Breast epithelium (tissue), 4 donors: ENCODE measurements around the gene ATP6V0B. TPM values are rescaled to one million over a fixed set of nuclear protein-coding genes. Genes with fewer than 3 reads are reported as not detected.
A peak's percentile ranks its signal among the peaks of the same experiment; 100 is the strongest.

ENCODE experiments used
- DNase-seq, 2 donors: peaks; one replicate each; pipeline ENCODE4 v3.0.0-alpha.2; 2019; ENCODE audit warnings: low spot score in 2 of 2
- H3K27ac ChIP-seq, 2 donors: fragments of 200-600 bp; sonication (generic) in 1 of 2; one replicate each; pipeline ENCODE4 v1.5.1; 2016 to 2019; ENCODE audit warnings: mild to moderate bottlenecking in 1 of 2
- H3K27me3 ChIP-seq, 2 donors: fragments of 200-600 bp; sonication (generic) in 1 of 2; one replicate each; pipeline versions ENCODE4 v1.5.1 to v1.6.0; 2017 to 2019; ENCODE audit warnings: control low read depth in 1 of 2, mild to moderate bottlenecking in 1 of 2
- H3K36me3 ChIP-seq: fragments of 200-600 bp; one replicate; pipeline ENCODE4 v1.5.1; 2019
- H3K4me1 ChIP-seq, 2 donors: fragments of 200-600 bp; sonication (generic); one replicate each; pipeline ENCODE4 v1.5.1; 2016 to 2019; ENCODE audit warnings: control low read depth in 1 of 2
- H3K4me3 ChIP-seq, 3 donors: fragments of 200-600 bp; sonication (generic); 1 replicate in 2 of 3; 2 replicates in 1 of 3; pipeline ENCODE4 v1.5.1; 2016 to 2019; ENCODE audit warnings: mild to moderate bottlenecking in 3 of 3, moderate library complexity in 2 of 3
- H3K9me3 ChIP-seq, 2 donors: fragments of 200-600 bp; sonication (generic) in 1 of 2; one replicate each; pipeline ENCODE4 v1.5.1; 2016 to 2019; ENCODE audit warnings: control low read depth in 1 of 2
- POLR2A ChIP-seq: fragments of 450-650 bp; IDR thresholded peaks from one replicate; pipeline ENCODE4 v1.6.1; 2016; ENCODE audit warnings: antibody characterized with exemption, mild to moderate bottlenecking, moderate library complexity
- POLR2AphosphoS5 ChIP-seq, 3 donors: sonication (generic); formaldehyde crosslinking; IDR thresholded peaks; one replicate each; pipeline ENCODE4 v1.6.1; 2017; ENCODE audit warnings: antibody characterized with exemption in 3 of 3
- intact Hi-C: fragments of 100-400 bp; cut with DNase I; formaldehyde crosslinking; loops from one replicate; pipeline ENCODE4 v1.15.1; 2023; ENCODE audit warnings: low total_unique reads
- total RNA-seq, 3 donors: library from RNA; depleted of rRNA; stranded (reverse); fragments of >200 nt; gene quantifications; one replicate each; pipeline ENCODE4 v1.1.0, GENCODE V29; 2016
- TF ChIP-seq, protein P1 (sequence below), 3 donors: fragments of 450-650 bp; IDR thresholded peaks; one replicate each; pipeline ENCODE4 v1.5.1; 2016 to 2017; ENCODE audit warnings: antibody characterized with exemption in 3 of 3, mild to moderate bottlenecking in 3 of 3, moderate library complexity in 3 of 3

The ATP6V0B gene
- total RNA-seq, 3 donors from 2014 or later = 131 to 156 (median 155) TPM

DNA sequence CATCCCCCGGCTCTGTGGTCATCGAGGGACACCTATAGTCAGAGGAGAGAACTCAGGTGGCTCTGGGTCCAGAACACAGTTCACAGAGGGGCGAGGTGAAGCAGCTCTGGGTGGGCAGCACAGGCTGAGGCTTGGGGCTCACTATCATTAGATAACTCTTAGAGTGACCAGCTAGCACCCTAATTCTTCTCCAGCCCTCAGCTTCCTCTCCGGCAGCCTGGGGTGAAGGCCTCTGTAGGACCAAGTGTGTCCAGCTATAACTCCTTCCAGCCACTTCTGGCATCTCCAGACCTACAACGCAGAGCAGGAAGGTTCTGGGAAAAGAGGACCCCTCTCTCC lies 39.8 kb upstream of the ATP6V0B start:
- H3K27ac ChIP-seq = peak overlapping the region in 1 of 2 donors; percentile 4
- TF ChIP-seq POLR2AphosphoS5 (IDR thresholded peaks at IDR 0.05) = no peak
- TF ChIP-seq, protein P1, sequence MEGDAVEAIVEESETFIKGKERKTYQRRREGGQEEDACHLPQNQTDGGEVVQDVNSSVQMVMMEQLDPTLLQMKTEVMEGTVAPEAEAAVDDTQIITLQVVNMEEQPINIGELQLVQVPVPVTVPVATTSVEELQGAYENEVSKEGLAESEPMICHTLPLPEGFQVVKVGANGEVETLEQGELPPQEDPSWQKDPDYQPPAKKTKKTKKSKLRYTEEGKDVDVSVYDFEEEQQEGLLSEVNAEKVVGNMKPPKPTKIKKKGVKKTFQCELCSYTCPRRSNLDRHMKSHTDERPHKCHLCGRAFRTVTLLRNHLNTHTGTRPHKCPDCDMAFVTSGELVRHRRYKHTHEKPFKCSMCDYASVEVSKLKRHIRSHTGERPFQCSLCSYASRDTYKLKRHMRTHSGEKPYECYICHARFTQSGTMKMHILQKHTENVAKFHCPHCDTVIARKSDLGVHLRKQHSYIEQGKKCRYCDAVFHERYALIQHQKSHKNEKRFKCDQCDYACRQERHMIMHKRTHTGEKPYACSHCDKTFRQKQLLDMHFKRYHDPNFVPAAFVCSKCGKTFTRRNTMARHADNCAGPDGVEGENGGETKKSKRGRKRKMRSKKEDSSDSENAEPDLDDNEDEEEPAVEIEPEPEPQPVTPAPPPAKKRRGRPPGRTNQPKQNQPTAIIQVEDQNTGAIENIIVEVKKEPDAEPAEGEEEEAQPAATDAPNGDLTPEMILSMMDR (IDR thresholded peaks at IDR 0.05) = peak in 1 of 3 donors; percentile 1
- no peak for TF ChIP-seq POLR2A
- no peak for DNase-seq
- H3K4me1 ChIP-seq = no peaks in the 10 kb centered on the region
- no peaks in the 10 kb centered on the region for H3K9me3 ChIP-seq
- H3K27me3 ChIP-seq = no peaks in the 10 kb centered on the region
- H3K4me3 ChIP-seq = no peak overlapping the region
- intact Hi-C loops = loop anchor here (10.0 kb wide), 1 partner anchor 170 kb away; no protein-coding TSS in a partner anchor
- no peaks in the 10 kb centered on the region for H3K36me3 ChIP-seq

DNA sequence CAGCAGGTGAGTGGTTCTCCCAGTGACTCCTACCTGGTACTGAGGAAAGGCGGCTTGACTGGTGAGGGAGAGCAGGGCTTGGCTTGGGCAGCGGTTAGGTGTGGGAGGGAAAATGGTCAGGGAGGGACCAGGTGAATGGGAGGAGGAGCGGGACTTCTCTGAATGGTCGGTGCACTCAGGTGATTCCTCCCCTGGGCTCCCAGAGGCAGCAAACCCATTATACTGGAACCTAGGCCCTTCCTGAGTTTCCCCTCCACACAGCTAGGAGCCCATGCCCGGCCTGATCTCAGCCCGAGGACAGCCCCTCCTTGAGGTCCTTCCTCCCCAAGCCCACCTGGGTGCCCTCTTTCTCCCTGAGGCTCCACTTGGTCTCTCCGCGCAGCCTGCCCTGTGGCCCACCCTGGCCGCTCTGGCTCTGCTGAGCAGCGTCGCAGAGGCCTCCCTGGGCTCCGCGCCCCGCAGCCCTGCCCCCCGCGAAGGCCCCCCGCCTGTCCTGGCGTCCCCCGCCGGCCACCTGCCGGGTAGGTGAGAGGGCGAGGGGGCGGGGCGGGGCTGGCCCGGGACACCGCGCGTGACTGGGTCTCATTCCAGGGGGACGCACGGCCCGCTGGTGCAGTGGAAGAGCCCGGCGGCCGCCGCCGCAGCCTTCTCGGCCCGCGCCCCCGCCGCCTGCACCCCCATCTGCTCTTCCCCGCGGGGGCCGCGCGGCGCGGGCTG lies 38.9 kb upstream of the ATP6V0B start:
- no peaks in the 10 kb centered on the region for H3K27me3 ChIP-seq
- DNase-seq = peak in 1 of 2 donors; percentile 69
- H3K27ac ChIP-seq = peak overlapping the region in 1 of 2 donors; percentile 10
- H3K4me1 ChIP-seq = no peaks in the 10 kb centered on the region
- TF ChIP-seq POLR2A = no peak
- no peak for TF ChIP-seq POLR2AphosphoS5 (IDR thresholded peaks at IDR 0.05)
- TF ChIP-seq, protein P1 (IDR thresholded peaks at IDR 0.05) = no peak
- H3K4me3 ChIP-seq = peak overlapping the region; percentile 32 to 74 (median 56)
- no peaks in the 10 kb centered on the region for H3K9me3 ChIP-seq
- H3K36me3 ChIP-seq = no peaks in the 10 kb centered on the region
- intact Hi-C loops = loop anchor here (10.0 kb wide), 1 partner anchor 171 kb away; no protein-coding TSS in a partner anchor

DNA sequence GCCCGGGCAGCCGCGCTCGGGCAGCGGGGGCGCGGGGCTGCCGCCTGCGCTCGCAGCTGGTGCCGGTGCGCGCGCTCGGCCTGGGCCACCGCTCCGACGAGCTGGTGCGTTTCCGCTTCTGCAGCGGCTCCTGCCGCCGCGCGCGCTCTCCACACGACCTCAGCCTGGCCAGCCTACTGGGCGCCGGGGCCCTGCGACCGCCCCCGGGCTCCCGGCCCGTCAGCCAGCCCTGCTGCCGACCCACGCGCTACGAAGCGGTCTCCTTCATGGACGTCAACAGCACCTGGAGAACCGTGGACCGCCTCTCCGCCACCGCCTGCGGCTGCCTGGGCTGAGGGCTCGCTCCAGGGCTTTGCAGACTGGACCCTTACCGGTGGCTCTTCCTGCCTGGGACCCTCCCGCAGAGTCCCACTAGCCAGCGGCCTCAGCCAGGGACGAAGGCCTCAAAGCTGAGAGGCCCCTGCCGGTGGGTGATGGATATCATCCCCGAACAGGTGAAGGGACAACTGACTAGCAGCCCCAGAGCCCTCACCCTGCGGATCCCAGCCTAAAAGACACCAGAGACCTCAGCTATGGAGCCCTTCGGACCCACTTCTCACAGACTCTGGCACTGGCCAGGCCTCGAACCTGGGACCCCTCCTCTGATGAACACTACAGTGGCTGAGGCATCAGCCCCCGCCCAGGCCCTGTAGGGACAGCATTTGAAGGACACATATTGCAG lies 38.2 kb upstream of the ATP6V0B start:
- Histone ChIP-seq H3K27ac (peak overlapping the region in 1 of 2 donors; percentile 10), H3K9me3 (no peaks in the 10 kb centered on the region), H3K4me1 (no peaks in the 10 kb centered on the region), H3K27me3 (no peaks in the 10 kb centered on the region), H3K4me3 (peak overlapping the region; percentile 32 to 74 (median 56)), H3K36me3 (no peaks in the 10 kb centered on the region)
- DNase-seq = no peak
- TF ChIP-seq, protein P1 (IDR thresholded peaks at IDR 0.05) = peak in 1 of 3 donors; percentile 25
- TF ChIP-seq POLR2A = no peak
- intact Hi-C loops = loop anchor here (10.0 kb wide), 1 partner anchor 172 kb away; no protein-coding TSS in a partner anchor

DNA sequence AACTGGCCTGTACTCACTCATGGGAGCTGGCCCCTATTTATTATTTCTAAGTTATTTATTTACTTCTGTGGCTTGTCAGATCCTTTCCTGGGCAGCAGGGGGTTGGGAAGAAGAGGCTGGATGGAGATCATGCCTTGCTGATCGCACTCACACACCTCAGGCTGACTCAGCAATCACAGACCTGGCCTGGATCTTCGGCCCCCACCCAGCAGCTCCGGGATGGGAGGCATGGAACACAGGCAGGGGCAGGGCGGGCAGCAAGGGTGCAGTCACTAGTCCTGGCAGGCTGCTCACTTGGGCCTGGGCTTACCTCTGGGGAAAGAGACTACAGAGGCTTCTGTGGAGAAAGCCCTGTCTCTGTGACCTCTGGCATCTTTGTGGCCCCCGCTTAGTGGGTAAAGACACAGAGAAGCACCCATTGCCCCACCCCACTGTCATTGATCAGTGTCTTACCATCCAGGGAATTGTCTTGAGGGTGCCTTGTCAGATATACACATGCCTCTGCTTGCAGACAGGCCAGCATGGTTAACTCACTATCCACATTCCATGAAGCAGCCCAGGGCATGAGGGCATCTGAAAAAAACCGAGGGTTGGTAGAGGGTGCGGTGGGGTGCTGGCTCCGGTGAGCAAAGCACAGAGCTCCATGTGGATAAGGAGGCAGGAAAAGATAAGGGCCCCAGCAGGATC lies 37.4 kb upstream of the ATP6V0B start:
- Histone ChIP-seq H3K4me3 (no peak overlapping the region), H3K36me3 (no peaks in the 10 kb centered on the region), H3K4me1 (no peaks in the 10 kb centered on the region), H3K9me3 (no peaks in the 10 kb centered on the region), H3K27me3 (no peaks in the 10 kb centered on the region), H3K27ac (no peak overlapping the region)
- TF ChIP-seq, protein P1 (IDR thresholded peaks at IDR 0.05) = no peak
- TF ChIP-seq POLR2A (no peak), POLR2AphosphoS5 (IDR thresholded peaks at IDR 0.05) (no peak)
- no peak for DNase-seq
- intact Hi-C loops = loop anchor here (10.0 kb wide), 1 partner anchor 173 kb away; no protein-coding TSS in a partner anchor
